CD4-positive, alpha-beta T cell treated with Interferon gamma for 1 hour (primary cell): Measurements from ENCODE around the gene FBXO9.

Experiments used
- DNase-seq: peaks from one replicate; pipeline ENCODE4 v3.0.0-alpha.2; 2020

FBXO9 gene

DNA sequence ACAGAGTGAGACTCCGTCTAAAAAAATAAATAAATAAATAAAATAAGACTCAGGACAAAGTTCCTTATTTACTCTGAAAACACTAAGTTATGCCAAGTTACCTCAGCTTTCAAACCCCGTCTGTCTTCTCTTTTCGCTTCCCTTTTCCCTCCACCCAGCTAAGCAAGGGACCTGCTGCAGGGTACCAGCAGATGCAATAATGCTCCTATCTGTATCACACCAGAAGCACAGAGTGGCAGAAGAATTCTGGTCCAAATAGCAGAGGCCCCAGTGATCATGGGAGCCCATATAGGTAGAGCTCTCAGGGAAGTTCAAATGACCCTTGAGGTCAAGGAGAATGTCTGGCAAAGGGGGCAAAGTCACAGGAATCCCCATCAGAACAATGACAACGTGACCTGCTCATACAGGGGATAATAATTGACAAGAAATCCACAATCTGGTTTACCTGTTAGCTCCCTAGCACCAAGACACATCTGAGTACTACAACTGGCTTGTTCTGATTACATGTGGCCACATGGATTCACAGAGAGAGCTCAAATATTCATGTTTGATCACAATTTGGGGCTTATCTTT lies 74.7 kb downstream of the FBXO9 start:
- DNase-seq, result no peak

GRCh38 chr6:53142810-53143209 lies 77.6 kb downstream of the FBXO9 start:
- DNase-seq, result no peak

- no peak for DNase-seq
These were observed 78.5 kb downstream of the FBXO9 start for GRCh38 chr6:53143710-53144109.

DNA sequence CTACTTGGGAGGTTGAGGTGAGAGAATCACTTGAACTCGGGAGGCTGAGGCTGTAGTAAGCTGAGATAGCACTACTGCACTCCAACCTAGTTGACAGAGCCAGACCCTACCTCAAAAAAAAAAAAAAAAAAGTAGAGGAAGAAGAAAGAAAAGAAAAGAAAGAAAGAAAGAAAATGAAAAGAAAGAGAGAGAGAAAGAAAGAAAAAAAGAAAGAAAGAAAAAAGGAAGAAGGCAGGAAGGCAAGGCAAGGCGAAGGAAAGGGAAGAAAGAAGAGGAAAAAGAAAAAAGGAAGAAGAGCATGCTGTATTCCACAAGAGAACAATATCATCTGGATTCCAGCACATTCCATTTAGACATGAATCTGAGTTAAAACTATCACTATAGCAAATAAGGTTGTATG lies 79.6 kb downstream of the FBXO9 start:
- no peak for DNase-seq

GRCh38 chr6:53148684-53149083 lies 83.5 kb downstream of the FBXO9 start, which contains the start of gene GCM1:
TSS of gene GCM1 (minus strand) at chr6:53148841. CDS start at chr6:53145632, 3,209 bp downstream.
- DNase-seq, result no peak
